HG03354 (cell line): ENCODE results near the gene SLC27A5.
"Not testable (repeated sequence)": the region's sequence is repeated elsewhere in the genome, so short reads cannot be mapped to it uniquely, and the experiment has no call there.

Source experiments
- ATAC-seq: cut with Tn5 transposase; IDR thresholded peaks from one replicate; pipeline ENCODE4 v1.9.1; 2021; ENCODE audit warnings: mild to moderate bottlenecking; ENCODE audit not compliant: unreplicated experiment, poor library complexity, severe bottlenecking

SLC27A5 gene

GRCh38 chr19:58551123-58551497 lies 39.3 kb upstream of the SLC27A5 start:
- no peak for ATAC-seq

GRCh38 chr19:58550362-58551122 lies 38.8 kb upstream of the SLC27A5 start:
- ATAC-seq: no peak

GRCh38 chr19:58549664-58550361 lies 38.0 kb upstream of the SLC27A5 start:
- no peak for ATAC-seq

- no peak for ATAC-seq
These were observed 37.3 kb upstream of the SLC27A5 start for GRCh38 chr19:58548859-58549663.

GRCh38 chr19:58547323-58548312 lies 35.8 kb upstream of the SLC27A5 start:
- ATAC-seq: no peak

GRCh38 chr19:58546019-58546530 lies 34.3 kb upstream of the SLC27A5 start:
- ATAC-seq: no peak

GRCh38 chr19:58545286-58546018 lies 33.7 kb upstream of the SLC27A5 start:
- no peak for ATAC-seq

GRCh38 chr19:58544591-58545285 lies 32.9 kb upstream of the SLC27A5 start:
- peak; percentile 63 for ATAC-seq

GRCh38 chr19:58543826-58544590 lies 32.2 kb upstream of the SLC27A5 start, which contains the start of gene TRIM28:
TRIM28 (plus strand) TSS chr19:58544064; CDS start chr19:58544758, 694 bp downstream.
- ATAC-seq: peak; percentile 81

GRCh38 chr19:58542641-58543372 lies 31.0 kb upstream of the SLC27A5 start:
- ATAC-seq: not testable (repeated sequence)

GRCh38 chr19:58539169-58539559 lies 27.4 kb upstream of the SLC27A5 start:
- ATAC-seq: not testable (repeated sequence)

- no peak for ATAC-seq
These were observed 26.7 kb upstream of the SLC27A5 start for GRCh38 chr19:58538257-58539168.

GRCh38 chr19:58536852-58537798 lies 25.3 kb upstream of the SLC27A5 start:
- ATAC-seq: no peak

- no peak for ATAC-seq
These were observed 24.1 kb upstream of the SLC27A5 start for GRCh38 chr19:58535857-58536256.
